Stimulated activated CD4-positive, alpha-beta T cell treated with anti-CD3 and anti-CD28 coated beads, Interleukin-12 subunit alpha, Interleukin-12 subunit beta, amount 100 ng/mL, for 24 hours (primary cell): ENCODE measurements around the gene GNRH2.
"Not testable (repeated sequence)": the region's sequence is repeated elsewhere in the genome, so short reads cannot be mapped to it uniquely, and the experiment has no call there.

Experiments used
- DNase-seq, 2 experiments: peaks; one replicate each; pipeline ENCODE4 v3.0.0-alpha.2; 2020; ENCODE audit warnings: low read depth in 2 of 2

GNRH2 gene

DNA sequence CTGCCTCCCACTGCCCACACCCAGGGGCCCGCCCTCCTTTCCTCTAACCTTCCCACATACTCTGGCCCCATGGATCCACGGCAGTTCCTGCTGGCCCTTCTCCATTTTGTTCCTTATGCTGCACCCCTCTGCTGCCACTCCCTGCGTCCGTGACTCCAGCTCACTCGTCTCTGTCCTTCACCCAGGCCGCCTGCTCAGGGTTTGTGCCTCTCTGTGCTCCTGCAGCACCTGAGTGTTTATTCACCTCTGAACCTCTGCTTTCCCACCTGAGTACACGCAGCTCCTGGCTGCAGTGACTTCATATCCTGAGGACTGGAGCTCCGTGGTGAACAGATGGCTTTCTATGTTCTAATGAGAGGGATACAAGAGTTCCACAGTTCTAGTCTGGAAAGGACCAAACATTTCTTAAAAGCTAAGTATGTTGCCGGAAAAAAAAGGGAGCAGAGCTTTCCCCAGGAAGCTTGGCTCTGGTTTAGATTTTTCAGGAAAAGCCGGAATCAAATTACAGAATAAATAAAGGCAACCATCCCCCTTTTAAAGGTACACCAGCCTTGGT is 1.5 kb upstream of the GNRH2 start:
- no peak for DNase-seq

DNA sequence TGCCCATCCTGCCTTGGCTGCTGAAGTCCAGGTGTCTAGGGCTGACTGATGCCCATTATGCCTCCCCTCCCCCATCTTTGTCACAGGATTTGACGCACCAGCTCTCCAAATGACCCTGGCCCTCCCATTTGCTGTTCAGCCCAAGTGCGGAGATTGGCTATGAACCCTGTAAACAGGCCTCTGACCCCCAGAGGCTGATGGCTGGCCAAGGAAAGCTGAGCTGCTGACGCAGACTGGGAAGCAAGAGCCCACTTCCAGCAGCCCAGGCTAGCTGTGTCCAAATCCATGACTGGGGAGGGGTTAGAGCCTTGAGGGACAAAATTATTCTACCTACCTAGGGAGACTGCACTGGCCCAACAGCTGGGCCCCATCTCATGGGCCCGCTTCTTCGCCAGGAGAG is 797 bp upstream of the GNRH2 start:
- no peak for DNase-seq

DNA sequence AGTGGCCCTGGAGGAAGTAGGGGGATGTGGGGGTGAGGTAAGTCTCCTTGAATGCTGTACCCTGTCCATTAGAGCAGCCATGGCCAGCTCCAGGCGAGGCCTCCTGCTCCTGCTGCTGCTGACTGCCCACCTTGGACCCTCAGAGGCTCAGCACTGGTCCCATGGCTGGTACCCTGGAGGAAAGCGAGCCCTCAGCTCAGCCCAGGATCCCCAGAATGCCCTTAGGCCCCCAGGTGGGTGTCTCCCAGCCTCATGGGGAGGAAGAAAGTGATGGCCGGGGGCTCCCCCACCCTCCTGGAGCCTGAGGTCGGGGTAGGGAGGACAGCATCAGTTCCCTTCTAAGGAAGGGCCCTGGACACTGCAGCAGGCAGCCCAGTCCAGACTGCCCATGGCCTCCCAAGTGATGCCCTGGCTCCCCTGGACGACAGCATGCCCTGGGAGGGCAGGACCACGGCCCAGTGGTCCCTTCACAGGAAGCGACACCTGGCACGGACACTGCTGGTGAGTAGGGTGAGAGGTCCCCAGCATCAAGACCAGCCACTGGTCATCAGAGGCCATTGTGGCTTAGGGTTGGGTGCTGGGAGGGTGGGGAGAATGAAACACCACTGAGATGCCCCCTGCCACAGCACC is 1.0 kb downstream of the GNRH2 start:
- DNase-seq = no peak

DNA sequence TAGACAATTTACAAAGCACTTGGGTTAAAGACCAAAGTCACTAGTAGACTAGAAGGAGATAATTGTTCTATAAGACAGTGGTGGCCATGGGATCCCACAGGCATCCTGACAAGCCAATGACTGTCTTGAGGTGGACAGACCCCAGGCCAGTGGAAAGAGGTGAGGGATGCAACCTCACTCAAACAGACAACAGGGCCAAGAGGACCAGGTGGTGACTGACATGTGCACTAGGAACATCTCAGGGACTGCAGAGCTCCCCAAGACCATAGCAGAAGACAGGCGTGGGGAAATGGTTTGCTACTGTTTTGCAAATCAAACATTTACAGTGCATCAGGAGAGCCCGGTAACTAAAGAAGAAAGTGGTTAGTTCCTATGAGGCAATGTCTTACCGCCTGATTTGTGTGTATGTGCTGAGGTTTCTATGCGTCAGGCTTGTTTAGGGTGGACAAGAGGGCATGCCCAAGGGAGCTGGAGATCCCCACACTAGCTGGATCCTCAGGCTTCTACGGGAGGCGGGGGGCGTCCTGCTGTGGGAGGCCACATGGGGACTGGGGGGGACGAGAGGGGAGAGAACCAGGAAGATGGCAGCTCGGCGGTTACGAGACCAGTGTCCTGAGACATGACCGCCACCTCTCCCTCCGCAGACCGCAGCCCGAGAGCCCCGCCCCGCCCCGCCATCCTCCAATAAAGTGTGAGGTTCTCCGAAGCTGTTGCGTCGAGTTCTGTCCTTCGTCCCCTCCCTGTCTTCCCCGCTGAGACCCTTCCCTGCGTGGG is 1.8 kb downstream of the GNRH2 start:
- DNase-seq = peak in 1 of 2 experiments; percentile 58

DNA sequence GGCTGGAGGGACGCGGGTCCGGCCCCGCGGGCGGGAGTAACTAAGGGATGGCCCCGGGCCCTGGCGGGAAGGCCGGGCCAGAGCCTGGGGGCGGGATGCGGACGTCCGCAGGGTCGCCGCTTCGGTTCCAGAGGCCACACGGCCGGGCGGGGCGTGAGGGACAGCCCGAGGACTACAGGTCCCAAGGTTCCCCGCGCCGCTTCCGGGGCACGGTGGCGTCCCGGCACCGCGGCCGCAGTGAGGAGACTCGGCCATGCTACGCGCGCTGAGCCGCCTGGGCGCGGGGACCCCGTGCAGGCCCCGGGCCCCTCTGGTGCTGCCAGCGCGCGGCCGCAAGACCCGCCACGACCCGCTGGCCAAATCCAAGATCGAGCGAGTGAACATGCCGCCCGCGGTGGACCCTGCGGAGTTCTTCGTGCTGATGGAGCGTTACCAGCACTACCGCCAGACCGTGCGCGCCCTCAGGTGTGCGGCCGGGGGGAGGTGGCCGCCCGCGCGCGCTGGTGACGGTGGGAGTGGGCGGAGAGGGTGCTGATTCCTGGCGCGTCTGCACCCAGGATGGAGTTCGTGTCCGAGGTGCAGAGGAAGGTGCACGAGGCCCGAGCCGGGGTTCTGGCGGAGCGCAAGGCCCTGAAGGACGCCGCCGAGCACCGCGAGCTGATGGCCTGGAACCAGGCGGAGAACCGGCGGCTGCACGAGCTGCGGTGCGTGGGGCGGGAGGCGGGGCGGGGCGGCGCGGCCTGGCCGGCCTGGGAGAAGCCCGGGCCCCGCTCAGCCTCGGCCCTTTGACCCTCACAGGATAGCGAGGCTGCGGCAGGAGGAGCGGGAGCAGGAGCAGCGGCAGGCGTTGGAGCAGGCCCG is 2.6 kb downstream of the GNRH2 start, which contains the start of gene MRPS26:
Gene MRPS26 (plus strand): TSS at position 237 of the 861 bp plus-strand sequence. CDS start 17 bp downstream, at position 254.
- peak; percentile 70 to 80 for DNase-seq

DNA sequence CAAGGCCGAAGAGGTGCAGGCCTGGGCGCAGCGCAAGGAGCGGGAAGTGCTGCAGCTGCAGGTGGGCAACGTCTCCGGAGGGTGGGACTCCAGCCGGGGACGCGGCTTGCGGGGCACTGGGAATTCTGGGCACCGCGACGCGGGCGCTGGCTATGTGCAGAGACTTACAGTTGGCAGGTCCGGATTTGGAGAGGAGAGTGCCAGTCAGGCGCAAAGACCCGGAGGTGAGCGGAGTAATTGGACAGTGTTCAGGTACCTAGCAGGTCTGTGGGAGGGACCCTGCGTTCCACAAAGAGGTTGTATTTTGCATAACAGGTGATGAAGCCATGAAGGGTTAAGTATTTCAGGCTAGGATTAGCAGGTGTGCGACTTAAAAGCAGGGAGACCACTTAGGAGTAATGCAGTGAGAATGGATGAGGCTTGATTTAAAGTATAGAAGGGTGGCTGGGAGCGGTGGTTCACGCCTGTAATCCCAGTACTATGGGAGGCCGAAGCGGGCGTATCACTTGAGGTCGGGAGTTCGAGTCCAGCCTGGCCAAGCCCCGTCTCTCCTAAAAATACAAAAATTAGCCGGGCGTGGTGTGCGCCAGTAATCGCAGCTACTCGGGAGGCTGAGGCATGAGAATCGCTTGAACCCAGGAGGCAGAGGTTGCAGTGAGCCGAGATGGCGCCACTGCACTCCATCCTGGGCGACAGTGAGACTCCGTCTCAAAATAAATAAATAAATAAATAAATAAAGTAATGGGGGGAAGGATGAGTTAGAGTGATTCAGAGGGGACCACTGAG is 3.4 kb downstream of the GNRH2 start:
- no peak for DNase-seq

DNA sequence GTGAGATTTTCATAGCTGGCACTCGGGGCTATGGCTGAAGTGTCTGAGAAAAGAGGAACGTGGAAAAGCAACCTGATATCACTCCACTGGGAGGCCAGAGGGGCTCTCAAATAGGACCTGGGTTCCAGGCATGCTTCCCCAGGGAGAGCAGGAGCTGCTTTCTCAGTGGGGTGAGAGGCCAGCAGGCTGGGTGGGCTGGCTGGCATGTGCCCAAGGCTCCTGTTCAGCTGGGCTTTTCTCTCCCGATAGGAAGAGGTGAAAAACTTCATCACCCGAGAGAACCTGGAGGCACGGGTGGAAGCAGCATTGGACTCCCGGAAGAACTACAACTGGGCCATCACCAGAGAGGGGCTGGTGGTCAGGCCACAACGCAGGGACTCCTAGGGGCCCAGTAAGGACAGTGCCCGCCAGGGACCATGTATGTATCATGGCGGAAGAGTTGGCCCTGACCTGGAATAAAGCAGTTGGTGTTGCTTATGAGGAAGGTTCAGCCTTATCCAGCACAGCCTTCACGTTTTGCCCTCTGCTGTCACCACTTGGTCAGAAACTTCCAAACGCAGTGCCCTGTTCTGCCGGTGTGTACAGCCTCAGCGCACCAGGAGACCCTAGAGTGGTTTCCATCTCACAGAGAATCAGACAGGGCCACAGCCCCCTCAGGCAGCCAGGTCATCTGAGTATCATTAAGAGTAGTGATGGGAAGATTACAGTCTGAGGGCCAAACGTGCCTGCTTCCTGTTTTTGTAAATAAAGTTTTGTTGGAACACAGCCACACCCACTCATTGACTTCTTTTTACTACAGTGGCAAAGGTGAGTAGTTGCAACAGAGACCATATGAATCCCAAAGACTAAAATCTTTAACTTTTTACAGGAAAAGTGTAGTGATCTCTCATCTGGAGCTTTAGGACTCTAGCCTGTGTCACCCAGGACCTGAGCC is 4.3 kb downstream of the GNRH2 start:
- DNase-seq = no peak

DNA sequence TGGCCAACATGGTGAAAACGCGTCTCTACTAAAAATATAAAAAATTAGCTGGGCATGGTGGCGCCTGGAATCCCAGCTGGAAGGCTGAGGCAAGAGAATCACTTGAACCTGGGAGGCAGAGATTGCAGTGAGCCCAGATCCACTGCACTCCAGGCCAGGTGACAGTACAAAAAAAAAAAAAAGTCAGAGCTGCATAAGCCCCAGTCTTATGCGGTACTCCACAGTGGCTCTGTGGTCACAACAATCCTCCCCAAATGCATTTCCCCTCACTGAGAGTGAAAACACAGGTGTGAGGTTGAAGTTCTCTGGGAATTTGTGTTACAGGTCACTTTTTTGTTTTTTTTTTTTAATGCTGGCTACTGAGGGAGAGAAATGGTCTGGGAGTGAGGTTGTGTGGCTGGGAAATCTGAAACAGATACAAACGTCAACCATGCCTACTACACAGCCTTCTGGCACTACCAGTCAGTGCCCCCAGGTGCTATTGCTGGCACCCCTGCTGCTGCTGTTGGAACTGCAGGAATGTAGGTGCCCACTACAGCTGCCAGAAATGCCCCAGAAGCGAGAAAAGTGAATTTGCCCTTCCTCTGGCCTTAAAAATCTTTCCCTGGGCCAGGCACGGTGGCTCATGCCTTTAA is 8.1 kb downstream of the GNRH2 start:
- no peak for DNase-seq

DNA sequence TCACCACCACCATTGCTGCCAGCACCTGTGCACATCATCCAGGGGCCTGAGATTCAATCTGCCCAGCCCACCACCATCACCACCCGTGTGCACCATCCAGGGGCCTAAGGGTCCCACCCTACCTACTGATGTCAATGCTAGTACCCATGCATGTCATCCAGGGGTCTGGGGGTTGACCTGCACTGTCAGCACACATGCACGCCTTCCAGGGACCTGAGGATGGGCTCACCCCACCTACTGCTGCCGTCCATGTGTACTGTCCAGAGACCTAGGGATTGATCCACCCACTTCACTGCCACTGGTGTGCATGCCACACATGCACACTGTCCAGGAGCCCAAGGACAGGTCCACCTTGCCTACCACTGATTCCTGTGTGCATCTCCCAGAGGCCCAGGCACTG is 16.1 kb downstream of the GNRH2 start:
- no peak for DNase-seq

DNA sequence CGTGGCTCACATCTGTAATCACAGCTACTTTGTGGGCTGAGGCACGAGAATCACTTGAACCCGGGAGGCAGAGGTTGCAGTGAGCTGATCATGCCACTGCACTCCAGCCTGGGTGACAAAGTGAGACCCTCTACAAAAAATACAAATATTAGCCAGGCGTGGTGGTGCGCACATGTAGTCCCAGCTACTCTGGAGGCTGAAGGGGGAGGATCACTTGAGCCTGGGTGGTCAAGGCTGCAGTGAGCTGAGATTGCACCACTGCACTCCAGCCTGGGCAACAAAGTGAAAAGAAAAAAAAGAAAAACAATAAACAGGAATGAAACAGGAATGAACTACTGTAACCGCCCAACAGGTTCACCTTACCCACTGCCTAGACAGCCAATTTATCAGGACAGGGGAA is 20.7 kb downstream of the GNRH2 start:
- not testable (repeated sequence) for DNase-seq

DNA sequence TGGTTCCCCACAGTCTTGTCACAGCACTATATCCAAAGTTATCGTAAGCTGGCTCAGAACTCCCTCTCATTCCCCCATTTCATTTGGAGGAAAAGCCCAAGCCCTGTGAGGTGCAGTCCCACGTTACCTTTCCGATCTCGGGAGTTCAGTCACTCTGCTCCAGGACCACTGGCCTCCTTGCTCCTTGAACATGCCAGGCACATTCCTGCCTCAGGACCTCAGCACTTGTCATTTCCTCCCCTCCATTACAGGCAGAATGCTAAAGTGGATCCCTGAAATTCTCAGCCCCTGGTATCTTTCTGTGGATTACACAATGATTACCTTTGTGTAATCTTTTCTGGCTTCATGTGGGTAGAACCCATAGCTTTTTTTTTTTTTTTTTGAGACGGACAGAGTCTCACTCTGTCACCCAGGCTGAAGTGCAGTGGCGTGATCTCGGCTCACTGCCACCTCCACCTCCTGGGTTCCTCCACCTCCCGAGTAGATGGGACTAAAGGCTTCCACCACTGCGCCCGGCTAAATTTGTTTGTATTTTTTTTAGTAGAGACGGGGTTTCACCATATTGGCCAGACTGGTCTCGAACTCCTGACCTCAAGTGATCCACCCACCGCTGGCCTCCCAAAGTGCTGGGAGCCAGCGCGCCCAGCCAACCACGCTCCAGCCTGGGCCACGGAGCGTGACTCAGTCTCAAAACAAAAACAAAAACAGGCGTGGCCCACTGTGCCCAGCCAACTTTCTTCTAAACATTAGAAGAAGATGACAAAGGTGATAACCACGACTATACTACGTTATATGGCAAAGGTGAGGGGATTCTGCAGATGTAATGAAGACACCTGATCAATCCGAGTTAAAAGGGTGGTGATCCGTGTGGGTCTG is 24.0 kb downstream of the GNRH2 start:
- DNase-seq = no peak

DNA sequence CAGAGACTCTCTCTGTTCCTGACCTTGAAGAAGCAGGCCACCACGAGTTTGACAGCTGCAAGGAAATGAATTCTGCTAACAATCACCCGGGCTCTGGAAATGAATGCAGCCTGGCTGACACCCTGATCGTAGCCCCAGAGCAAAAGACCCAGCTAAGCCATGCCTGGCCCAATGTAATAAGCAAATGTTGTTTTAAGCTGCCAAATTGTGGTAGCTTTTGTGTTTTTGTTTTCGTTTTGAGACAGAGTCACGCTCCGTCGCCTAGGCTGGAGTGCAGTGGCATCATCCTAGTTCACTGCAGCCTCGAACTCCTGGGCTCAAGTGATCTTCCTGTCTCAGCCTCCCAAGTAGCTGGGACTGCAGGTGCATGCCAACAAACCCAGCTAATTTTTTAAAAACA is 24.7 kb downstream of the GNRH2 start:
- no peak for DNase-seq

DNA sequence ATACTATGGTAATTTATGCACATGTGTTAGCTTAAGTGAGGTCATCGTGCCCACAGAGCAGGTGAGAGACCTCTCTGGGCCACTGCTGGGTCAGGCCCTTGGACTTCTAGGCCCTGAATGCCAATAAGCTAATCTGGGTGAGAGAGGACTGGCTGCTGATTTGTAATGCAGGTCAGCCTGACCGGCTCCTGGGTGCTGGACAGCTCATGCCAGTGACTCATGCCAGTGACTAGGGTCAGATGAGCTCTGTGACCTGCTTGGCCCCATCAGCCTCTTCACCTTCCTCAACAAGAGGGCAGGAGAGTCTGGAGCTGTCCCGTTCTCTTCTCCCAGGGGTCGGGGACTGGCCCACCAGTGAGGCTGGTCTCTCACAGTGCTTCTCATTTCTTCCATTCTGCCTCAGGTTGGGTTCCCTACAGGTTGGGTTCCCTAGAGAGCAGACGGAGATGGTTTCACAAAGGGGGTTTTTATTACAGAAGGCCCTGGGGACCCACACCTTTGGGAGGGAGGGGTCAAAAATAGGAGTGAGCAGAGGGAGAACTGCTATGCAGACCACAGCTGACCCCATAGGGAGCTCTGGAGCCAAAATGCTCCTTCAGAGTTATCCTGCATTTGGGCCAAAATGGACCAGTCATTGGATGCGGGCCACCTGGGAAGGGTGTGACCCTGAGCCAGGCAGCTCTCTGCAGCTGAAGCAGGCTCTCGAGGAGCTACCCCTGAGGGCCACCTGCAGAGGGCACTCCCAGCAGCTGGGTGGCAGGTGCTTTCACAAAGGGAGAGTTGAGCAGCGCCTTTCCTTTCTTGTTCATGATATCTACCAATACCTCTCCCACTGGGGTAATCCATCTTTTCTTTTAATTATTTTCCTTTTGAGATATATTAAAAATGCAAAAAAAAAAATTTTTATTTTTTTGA is 25.8 kb downstream of the GNRH2 start:
- DNase-seq = no peak

DNA sequence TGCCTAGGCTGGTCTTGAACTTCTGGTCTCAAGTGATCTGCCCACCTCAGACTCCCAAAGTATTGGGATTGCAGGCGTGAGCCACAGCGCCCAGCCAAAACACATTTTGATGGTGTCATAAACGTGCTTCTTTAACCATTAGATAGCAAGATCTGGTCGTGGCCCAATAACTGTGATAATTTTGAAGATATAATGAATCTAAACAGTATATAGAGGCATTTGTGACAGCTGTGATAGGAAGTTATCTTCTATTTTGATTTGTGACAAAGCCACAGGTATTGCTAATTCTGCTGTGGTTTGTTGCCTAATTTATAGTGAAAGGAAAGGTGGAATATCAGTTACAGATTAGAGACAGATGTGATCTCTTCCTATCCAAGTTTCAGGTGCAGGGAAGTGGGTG is 27.3 kb downstream of the GNRH2 start:
- DNase-seq = no peak

DNA sequence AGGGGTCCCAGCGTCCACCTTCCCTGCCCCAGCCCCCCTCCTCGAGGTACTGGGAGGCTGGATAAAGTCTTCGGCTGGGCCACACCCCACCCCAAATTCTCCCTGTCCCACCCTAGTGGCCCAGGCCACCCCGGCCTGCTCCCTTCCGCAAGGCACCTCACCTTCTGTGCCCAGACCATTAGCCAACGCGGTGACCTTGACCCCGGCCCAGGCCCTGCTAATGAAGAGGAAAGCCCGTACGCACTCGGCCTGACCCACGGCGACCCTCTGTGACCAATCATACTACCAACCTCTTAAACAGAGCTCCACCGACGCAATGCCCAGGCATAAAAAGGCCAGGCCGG is 27.8 kb downstream of the GNRH2 start:
- no peak for DNase-seq

DNA sequence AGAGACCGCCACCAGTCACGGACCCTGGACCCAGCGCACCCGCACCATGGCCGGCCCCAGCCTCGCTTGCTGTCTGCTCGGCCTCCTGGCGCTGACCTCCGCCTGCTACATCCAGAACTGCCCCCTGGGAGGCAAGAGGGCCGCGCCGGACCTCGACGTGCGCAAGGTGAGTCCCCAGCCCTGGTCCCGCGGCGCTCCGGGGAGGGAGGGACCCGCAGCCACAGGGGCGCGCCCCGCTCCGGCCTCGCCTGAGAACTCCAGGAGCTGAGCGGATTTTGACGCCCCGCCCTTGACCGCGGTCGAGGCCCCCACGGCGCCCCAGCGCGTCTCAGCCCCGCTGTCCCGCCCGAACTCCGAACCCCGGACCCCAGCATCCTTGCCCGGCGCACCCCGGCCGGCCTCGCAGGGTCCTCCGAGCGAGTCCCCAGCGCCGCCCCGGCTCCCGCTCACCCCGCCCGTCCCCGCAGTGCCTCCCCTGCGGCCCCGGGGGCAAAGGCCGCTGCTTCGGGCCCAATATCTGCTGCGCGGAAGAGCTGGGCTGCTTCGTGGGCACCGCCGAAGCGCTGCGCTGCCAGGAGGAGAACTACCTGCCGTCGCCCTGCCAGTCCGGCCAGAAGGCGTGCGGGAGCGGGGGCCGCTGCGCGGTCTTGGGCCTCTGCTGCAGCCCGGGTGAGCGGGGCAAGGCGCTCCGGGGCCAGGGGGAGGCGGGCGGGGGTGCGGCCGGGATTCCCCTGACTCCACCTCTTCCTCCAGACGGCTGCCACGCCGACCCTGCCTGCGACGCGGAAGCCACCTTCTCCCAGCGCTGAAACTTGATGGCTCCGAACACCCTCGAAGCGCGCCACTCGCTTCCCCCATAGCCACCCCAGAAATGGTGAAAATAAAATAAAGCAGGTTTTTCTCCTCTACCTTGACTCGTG is 28.4 kb downstream of the GNRH2 start, which contains the start of gene OXT:
Gene OXT (plus strand): TSS at position 11 of the 920 bp plus-strand sequence. CDS start 36 bp downstream, at position 47.
- peak; percentile 41 to 63 for DNase-seq
